ENCODE results near the gene KLK3.

GRCh38 chr19:50815439-50815838 is 39.3 kb upstream of the KLK3 start:
- TF ChIP-seq, protein P1, sequence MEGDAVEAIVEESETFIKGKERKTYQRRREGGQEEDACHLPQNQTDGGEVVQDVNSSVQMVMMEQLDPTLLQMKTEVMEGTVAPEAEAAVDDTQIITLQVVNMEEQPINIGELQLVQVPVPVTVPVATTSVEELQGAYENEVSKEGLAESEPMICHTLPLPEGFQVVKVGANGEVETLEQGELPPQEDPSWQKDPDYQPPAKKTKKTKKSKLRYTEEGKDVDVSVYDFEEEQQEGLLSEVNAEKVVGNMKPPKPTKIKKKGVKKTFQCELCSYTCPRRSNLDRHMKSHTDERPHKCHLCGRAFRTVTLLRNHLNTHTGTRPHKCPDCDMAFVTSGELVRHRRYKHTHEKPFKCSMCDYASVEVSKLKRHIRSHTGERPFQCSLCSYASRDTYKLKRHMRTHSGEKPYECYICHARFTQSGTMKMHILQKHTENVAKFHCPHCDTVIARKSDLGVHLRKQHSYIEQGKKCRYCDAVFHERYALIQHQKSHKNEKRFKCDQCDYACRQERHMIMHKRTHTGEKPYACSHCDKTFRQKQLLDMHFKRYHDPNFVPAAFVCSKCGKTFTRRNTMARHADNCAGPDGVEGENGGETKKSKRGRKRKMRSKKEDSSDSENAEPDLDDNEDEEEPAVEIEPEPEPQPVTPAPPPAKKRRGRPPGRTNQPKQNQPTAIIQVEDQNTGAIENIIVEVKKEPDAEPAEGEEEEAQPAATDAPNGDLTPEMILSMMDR (IDR thresholded peaks at IDR 0.05): no peak
- TF ChIP-seq POLR2A (IDR thresholded peaks at IDR 0.05) (no peak), POLR2AphosphoS5 (IDR thresholded peaks at IDR 0.05; ENCODE audit: insufficient read depth in 1 of 2, low read depth in 1 of 2) (no peak)

All from vagina (tissue), 2 donors.